Activated naive CD4-positive, alpha-beta T cell treated with anti-CD3 and anti-CD28 coated beads, Interleukin-2, amount 10 ng/mL, durations not matched to agents 7 days and 5 days (primary cell): Measurements from ENCODE around the gene SH2D4B.

Experiments
- CTCF ChIA-PET: fragments of 350-600 bp; sonication (Branson Sonifier 250); formaldehyde crosslinking; loops from one replicate; lab custom pipeline; 2021; ENCODE audit warnings: antibody characterized with exemption; lab: Charles Lee
- DNase-seq: peaks from one replicate; pipeline ENCODE4 v3.0.0-alpha.2; 2020
- H3K27ac Mint-ChIP-seq: one replicate; pipeline ENCODE4 v1.8.0; 2021; ENCODE audit warnings: mild to moderate bottlenecking, moderate library complexity, mixed read lengths
- H3K27me3 Mint-ChIP-seq: one replicate; pipeline ENCODE4 v1.8.0; 2021; ENCODE audit warnings: mild to moderate bottlenecking, mixed read lengths
- H3K36me3 Mint-ChIP-seq: one replicate; pipeline ENCODE4 v1.8.0; 2021; ENCODE audit warnings: mixed read lengths
- H3K4me1 Mint-ChIP-seq: one replicate; pipeline ENCODE4 v1.8.0; 2021; ENCODE audit warnings: mixed read lengths
- H3K4me3 Mint-ChIP-seq: one replicate; pipeline ENCODE4 v1.8.0; 2021; ENCODE audit warnings: mild to moderate bottlenecking, moderate library complexity, mixed read lengths
- H3K9me3 Mint-ChIP-seq: one replicate; pipeline ENCODE4 v1.8.0; 2021; ENCODE audit warnings: mixed read lengths

Gene SH2D4B

GRCh38 chr10:80500572-80501380, 36.9 kb upstream of the SH2D4B start:
- peaks cover 98% of the 10 kb centered on the region for H3K4me1 Mint-ChIP-seq
- H3K27ac Mint-ChIP-seq: peak overlapping the region; percentile 94
- CTCF ChIA-PET: interaction anchor here (4.1 to 21.2 kb wide), 3 partner anchors 11 to 41 kb away, joined by 19 to 986 read pairs (median 36); partner anchors contain the start of gene TSPAN14
- no peaks in the 10 kb centered on the region for H3K27me3 Mint-ChIP-seq
- peaks cover 11% of the 10 kb centered on the region for H3K9me3 Mint-ChIP-seq
- H3K4me3 Mint-ChIP-seq: peak overlapping the region; percentile 21
- DNase-seq: peak; percentile 45
- peaks cover 73% of the 10 kb centered on the region for H3K36me3 Mint-ChIP-seq

DNA sequence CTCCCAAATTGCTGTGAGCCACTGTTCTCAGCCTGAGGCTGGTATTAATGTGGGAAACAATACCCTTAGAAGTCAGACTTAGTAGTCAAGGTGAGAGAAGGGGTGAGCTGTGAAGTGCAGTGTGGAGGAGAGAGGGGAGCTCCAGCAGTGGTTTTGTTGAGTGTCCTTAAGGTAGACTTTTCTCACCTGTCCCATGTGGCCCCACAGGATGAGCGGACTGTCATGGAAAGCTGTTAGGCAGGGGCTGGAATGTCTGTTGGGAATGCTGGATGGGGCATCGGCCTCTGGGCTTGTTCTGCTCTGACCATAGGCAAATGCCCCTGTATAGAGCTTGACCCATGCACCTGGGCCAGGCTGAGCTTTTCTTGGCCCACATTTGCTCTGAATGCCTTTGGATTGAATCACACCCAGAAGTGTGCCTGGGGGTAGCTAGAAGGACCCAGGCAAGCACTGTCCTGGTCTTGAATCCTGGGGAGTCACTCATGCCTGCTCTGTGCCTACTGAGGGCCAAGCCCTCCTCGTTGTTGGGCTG, 36.3 kb upstream of the SH2D4B start:
- Mint-ChIP-seq H3K27me3 (no peaks in the 10 kb centered on the region), H3K4me3 (no peak overlapping the region), H3K9me3 (peaks cover 7% of the 10 kb centered on the region), H3K4me1 (peaks cover 97% of the 10 kb centered on the region), H3K27ac (peak overlapping the region; percentile 94), H3K36me3 (peaks cover 71% of the 10 kb centered on the region)
- no peak for DNase-seq
- CTCF ChIA-PET: interaction anchor here (1.3 to 21.2 kb wide), 3 partner anchors 10 to 118 kb away, joined by 5 to 986 read pairs (median 19); partner anchors contain the start of gene TSPAN14

GRCh38 chr10:80501913-80502521, 35.7 kb upstream of the SH2D4B start:
- H3K9me3 Mint-ChIP-seq: peaks cover under 1% of the 10 kb centered on the region
- H3K4me3 Mint-ChIP-seq: no peak overlapping the region
- H3K27me3 Mint-ChIP-seq: no peaks in the 10 kb centered on the region
- CTCF ChIA-PET: interaction anchor here (1.3 to 21.2 kb wide), 3 partner anchors 9 to 119 kb away, joined by 5 to 986 read pairs (median 19); partner anchors contain the start of gene TSPAN14
- DNase-seq: no peak
- peak overlapping the region; percentile 94 for H3K27ac Mint-ChIP-seq
- H3K4me1 Mint-ChIP-seq: peaks cover 91% of the 10 kb centered on the region
- H3K36me3 Mint-ChIP-seq: peaks cover 66% of the 10 kb centered on the region

DNA sequence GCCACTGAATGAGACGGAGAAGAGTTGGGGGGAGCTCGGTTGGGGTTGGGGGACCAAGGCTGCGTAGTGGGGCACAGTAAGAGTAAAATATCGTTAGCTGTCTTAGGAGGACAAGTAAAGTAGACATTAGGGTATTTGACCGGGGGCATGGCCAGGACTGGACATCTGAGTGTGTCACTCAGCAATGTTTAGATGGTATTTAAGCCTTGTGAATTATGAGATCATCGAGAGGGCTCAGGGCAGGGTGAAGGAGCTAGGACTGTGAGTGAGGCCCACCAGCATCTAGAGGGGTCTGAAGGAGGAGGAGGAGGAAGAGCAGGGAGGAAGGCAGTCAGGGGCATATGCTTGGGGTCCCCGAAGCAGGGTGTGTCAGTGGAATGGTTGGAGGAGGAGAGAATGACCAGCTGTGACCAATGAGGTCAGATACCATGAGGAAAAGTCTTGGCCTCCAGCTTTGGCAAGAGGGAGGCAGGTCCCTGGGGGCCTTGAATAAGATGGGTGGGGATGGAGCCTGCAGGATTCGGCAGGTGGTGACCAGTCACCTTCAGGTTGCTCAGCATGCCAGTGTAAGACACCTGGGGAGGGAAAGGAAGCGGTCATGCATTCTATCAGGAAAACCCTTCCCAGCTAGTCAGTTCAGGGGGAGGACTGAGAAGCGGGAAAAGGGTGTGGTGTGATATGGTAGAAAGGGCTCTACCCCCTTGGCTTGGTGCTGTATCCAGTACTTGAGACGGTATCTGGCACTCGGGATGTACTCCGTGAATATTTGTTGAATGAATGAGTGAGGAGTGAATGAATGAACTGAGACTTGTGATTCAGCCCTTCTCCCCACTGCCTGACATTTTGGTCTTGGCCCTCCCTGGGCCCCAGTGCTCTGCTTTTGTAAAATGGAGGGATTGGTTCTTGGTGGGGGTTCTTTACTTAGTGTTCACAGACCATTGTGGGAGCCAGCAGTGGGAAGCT, 34.8 kb upstream of the SH2D4B start:
- CTCF ChIA-PET: interaction anchor here (1.0 to 21.2 kb wide), 4 partner anchors 9 to 120 kb away, joined by 3 to 986 read pairs (median 12); partner anchors contain the start of gene TSPAN14
- no peaks in the 10 kb centered on the region for H3K27me3 Mint-ChIP-seq
- no peak overlapping the region for H3K4me3 Mint-ChIP-seq
- H3K9me3 Mint-ChIP-seq: no peaks in the 10 kb centered on the region
- H3K27ac Mint-ChIP-seq: peak overlapping the region; percentile 94
- DNase-seq: no peak
- peaks cover 62% of the 10 kb centered on the region for H3K36me3 Mint-ChIP-seq
- H3K4me1 Mint-ChIP-seq: peaks cover 87% of the 10 kb centered on the region

GRCh38 chr10:80503584-80504157, 34.0 kb upstream of the SH2D4B start:
- Mint-ChIP-seq H3K4me3 (no peak overlapping the region), H3K36me3 (peaks cover 61% of the 10 kb centered on the region), H3K27ac (peak overlapping the region; percentile 88), H3K9me3 (no peaks in the 10 kb centered on the region), H3K27me3 (no peaks in the 10 kb centered on the region), H3K4me1 (peaks cover 83% of the 10 kb centered on the region)
- no peak for DNase-seq
- CTCF ChIA-PET: interaction anchor here (1.0 to 21.2 kb wide), 4 partner anchors 19 to 120 kb away, joined by 3 to 986 read pairs (median 20); partner anchors contain the start of gene TSPAN14

GRCh38 chr10:80504158-80504811, 33.4 kb upstream of the SH2D4B start:
- H3K36me3 Mint-ChIP-seq: peaks cover 61% of the 10 kb centered on the region
- H3K4me3 Mint-ChIP-seq: no peak overlapping the region
- DNase-seq: no peak
- H3K4me1 Mint-ChIP-seq: peaks cover 77% of the 10 kb centered on the region
- peak overlapping the region; percentile 88 for H3K27ac Mint-ChIP-seq
- no peaks in the 10 kb centered on the region for H3K27me3 Mint-ChIP-seq
- CTCF ChIA-PET: interaction anchor here (0.7 to 21.2 kb wide), 9 partner anchors 8 to 126 kb away, joined by 3 to 986 read pairs (median 11); partner anchors contain the start of gene TSPAN14
- H3K9me3 Mint-ChIP-seq: no peaks in the 10 kb centered on the region

DNA sequence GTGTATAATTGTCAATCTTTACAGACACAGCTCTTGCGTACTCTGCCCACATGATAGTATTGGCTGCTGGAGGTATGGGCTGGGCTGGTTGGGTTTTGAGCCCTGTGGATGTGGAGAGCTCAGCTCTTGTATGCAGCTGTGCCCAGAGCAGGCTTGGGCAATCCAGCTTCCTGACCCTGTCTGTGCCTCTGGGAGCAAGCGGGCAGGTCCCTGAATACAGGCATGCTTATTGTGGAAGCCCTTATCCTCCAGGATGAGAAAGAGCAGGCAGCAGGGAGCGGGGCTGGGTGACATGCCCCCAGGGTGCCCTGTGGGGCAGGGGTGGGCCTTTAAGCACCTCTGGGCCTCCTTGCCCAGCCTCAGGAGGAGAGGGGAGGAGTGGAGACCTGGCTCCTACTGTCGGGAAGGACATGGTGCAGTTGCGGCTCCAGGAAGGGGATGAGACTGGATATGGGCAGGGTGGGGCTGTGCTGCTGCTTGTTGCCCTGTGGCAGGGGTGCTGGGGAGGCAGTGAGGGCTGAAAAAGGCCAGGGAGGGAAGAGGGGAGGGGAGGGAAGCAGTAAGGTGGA, 32.7 kb upstream of the SH2D4B start:
- H3K4me3 Mint-ChIP-seq: no peak overlapping the region

GRCh38 chr10:80506189-80506575, 31.5 kb upstream of the SH2D4B start:
- no peaks in the 10 kb centered on the region for H3K27me3 Mint-ChIP-seq
- H3K9me3 Mint-ChIP-seq: no peaks in the 10 kb centered on the region
- no peak for DNase-seq
- peaks cover 61% of the 10 kb centered on the region for H3K36me3 Mint-ChIP-seq
- H3K4me3 Mint-ChIP-seq: no peak overlapping the region
- H3K4me1 Mint-ChIP-seq: peaks cover 75% of the 10 kb centered on the region
- CTCF ChIA-PET: interaction anchor here (0.7 to 21.2 kb wide), 27 partner anchors 8 to 128 kb away, joined by 3 to 986 read pairs (median 5); partner anchors contain the start of genes PRXL2A and TSPAN14
- H3K27ac Mint-ChIP-seq: peak overlapping the region; percentile 11

More for the DNA sequence above, 32.7 kb upstream of the SH2D4B start:
- peaks cover 76% of the 10 kb centered on the region for H3K4me1 Mint-ChIP-seq
- H3K27ac Mint-ChIP-seq: peak overlapping the region; percentile 88
- H3K27me3 Mint-ChIP-seq: no peaks in the 10 kb centered on the region
- H3K36me3 Mint-ChIP-seq: peaks cover 59% of the 10 kb centered on the region
- DNase-seq: no peak
- CTCF ChIA-PET: interaction anchor here (0.6 to 21.2 kb wide), 22 partner anchors 9 to 158 kb away, joined by 3 to 986 read pairs (median 6); partner anchors contain the start of gene TSPAN14
- H3K9me3 Mint-ChIP-seq: no peaks in the 10 kb centered on the region

DNA sequence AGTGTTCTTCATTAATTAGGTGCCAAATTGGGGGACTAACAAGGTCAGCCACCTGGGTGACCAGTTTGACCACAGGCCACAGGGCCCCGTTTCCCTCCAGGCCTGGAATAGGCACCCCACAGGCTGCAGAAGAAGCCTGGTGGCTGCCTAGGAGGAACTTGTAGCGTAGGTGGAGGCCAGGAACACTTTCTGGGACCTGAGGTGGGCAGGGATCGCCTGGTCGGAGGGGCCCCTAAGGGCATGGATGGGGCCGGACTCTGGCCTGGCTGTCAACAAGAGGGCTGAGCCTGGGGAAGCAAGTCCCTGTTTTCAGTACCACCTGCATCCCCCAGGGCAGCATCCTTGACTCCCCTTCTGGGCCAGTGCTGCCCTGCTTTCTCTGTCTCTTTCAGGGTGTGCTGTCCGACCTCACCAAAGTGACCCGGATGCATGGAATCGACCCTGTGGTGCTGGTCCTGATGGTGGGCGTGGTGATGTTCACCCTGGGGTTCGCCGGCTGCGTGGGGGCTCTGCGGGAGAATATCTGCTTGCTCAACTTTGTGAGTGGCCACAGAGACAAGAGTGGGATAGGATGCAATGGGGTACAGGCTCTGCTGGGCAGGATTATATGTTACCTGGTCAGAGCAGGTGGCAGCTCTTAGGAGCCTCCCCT, 30.7 kb upstream of the SH2D4B start:
- H3K9me3 Mint-ChIP-seq: no peaks in the 10 kb centered on the region
- peaks cover 62% of the 10 kb centered on the region for H3K36me3 Mint-ChIP-seq
- no peak overlapping the region for H3K27ac Mint-ChIP-seq
- H3K4me1 Mint-ChIP-seq: peaks cover 75% of the 10 kb centered on the region
- DNase-seq: no peak
- CTCF ChIA-PET: interaction anchor here (2.9 to 21.2 kb wide), 3 partner anchors 22 to 123 kb away, joined by 11 to 986 read pairs (median 28); partner anchors contain the start of gene TSPAN14
- H3K4me3 Mint-ChIP-seq: no peak overlapping the region
- peaks cover 3% of the 10 kb centered on the region for H3K27me3 Mint-ChIP-seq

- no peak for DNase-seq
- Mint-ChIP-seq H3K27me3 (peaks cover 3% of the 10 kb centered on the region), H3K4me3 (no peak overlapping the region), H3K9me3 (no peaks in the 10 kb centered on the region), H3K4me1 (peaks cover 58% of the 10 kb centered on the region), H3K36me3 (peaks cover 69% of the 10 kb centered on the region), H3K27ac (no peak overlapping the region)
- CTCF ChIA-PET: interaction anchor here (2.8 to 21.2 kb wide), 2 partner anchors 18 to 49 kb away, joined by 10 to 986 read pairs; partner anchors contain the start of gene TSPAN14
Observed at GRCh38 chr10:80509108-80509402, 28.6 kb upstream of the SH2D4B start.

DNA sequence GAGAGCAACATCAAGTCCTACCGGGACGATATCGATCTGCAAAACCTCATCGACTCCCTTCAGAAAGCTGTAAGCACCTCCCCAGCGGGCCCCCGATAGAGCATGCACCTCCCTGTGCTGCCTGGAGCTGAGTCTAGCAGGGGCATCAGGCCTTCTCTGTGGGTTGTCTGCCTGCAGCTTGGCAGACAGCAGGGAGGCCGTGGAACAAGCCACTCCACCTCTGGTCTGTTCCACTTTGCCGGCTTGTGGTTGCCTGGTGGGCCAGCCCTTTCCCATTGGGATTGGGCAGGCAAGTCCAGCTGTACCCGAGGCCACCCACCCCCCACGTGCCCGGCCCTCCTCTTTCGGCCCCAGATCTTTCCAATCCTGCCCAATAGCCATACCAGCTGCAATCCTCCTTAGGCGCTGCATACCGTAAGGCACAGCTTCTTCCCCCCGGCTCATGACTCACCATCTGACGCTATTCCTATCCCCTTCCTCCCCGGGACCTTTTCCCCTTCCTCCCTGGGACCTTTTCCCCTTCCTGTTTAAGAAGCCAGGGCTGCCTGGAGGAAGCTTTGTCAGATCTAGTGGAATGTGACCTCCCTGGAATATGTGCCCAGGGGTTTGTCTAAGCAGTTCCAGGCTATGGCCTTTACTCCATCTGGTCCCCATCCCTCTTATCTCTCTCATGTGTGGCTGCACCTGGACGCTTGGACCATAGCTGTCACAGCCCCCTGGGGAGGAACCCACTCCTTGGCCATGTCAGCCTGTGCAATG, 28.1 kb upstream of the SH2D4B start:
- H3K36me3 Mint-ChIP-seq: peaks cover 71% of the 10 kb centered on the region
- H3K27ac Mint-ChIP-seq: peak overlapping the region; percentile 47
- CTCF ChIA-PET: interaction anchor here (1.9 to 21.2 kb wide), 4 partner anchors 9 to 50 kb away, joined by 6 to 986 read pairs (median 14); partner anchors contain the start of gene TSPAN14
- H3K4me1 Mint-ChIP-seq: peaks cover 52% of the 10 kb centered on the region
- no peak for DNase-seq
- no peaks in the 10 kb centered on the region for H3K9me3 Mint-ChIP-seq
- H3K4me3 Mint-ChIP-seq: no peak overlapping the region
- H3K27me3 Mint-ChIP-seq: peaks cover 3% of the 10 kb centered on the region
